OCI-LY7 (cell line): ENCODE measurements around the gene TEKTIP1. TPM values are rescaled to one million over a fixed set of nuclear protein-coding genes. Genes with fewer than 3 reads are reported as not detected.

Experiments used
- BruUV-seq: library from RNA; stranded (reverse); fragments of 400-500 nt; replicated peaks from 2 replicates; lab custom pipeline; 2021; lab: Mats Ljungman, UMichigan
- CTCF ChIA-PET: fragments of 300-600 bp; sonication (Branson Sonifier 250); formaldehyde crosslinking; loops from one replicate; lab custom pipeline; 2022; ENCODE audit warnings: antibody characterized with exemption; ENCODE audit not compliant: unreplicated experiment; lab: Charles Lee
- POLR2A ChIA-PET: fragments of 300-600 bp; sonication (Branson Sonifier 250); formaldehyde crosslinking; loops from one replicate; lab custom pipeline; 2022; ENCODE audit warnings: antibody characterized with exemption; lab: Charles Lee
- DNase-seq: peaks from one replicate; pipeline ENCODE4 v3.0.0-alpha.2; 2015; ENCODE audit warnings: low spot score
- H2AFZ ChIP-seq: fragments of 200-600 bp; sonication (generic), shearing (Covaris generic); 2 replicates; pipeline ENCODE4 v1.6.1; 2014; ENCODE audit warnings: mild to moderate bottlenecking, antibody characterized with exemption, low read length, moderate library complexity
- H3K27ac ChIP-seq: fragments of 200-600 bp; sonication (generic); 2 replicates; pipeline ENCODE4 v1.5.1; 2014; ENCODE audit warnings: mixed run types, low read depth, mild to moderate bottlenecking, moderate library complexity, low read length, inconsistent platforms; ENCODE audit not compliant: poor library complexity, severe bottlenecking
- H3K36me3 ChIP-seq: fragments of 200-600 bp; sonication (generic); 2 replicates; pipeline ENCODE4 v1.6.1; 2014; ENCODE audit warnings: mild to moderate bottlenecking, antibody characterized with exemption, low read length, moderate library complexity, mixed read lengths; ENCODE audit not compliant: insufficient read depth
- H3K4me1 ChIP-seq: fragments of 200-600 bp; sonication (generic); 2 replicates; pipeline ENCODE4 v1.5.1; 2014; ENCODE audit warnings: mild to moderate bottlenecking, low read length; ENCODE audit not compliant: insufficient read depth, poor library complexity, severe bottlenecking
- H3K4me2 ChIP-seq: fragments of 200-600 bp; sonication (generic); 2 replicates; pipeline ENCODE4 v1.6.1; 2014; ENCODE audit warnings: mild to moderate bottlenecking, low read length
- H3K4me3 ChIP-seq: fragments of 200-600 bp; sonication (generic); 2 replicates; pipeline ENCODE4 v1.5.1; 2014; ENCODE audit warnings: mild to moderate bottlenecking, low read depth, low read length; ENCODE audit not compliant: poor library complexity, severe bottlenecking
- H3K79me2 ChIP-seq: fragments of 200-600 bp; sonication (generic); 2 replicates; pipeline ENCODE4 v1.6.1; 2016; ENCODE audit warnings: low read depth, mild to moderate bottlenecking, low read length, moderate library complexity, mixed read lengths; ENCODE audit not compliant: insufficient read depth
- H3K9me2 ChIP-seq: fragments of 200-600 bp; sonication (generic); 2 replicates; pipeline ENCODE4 v1.6.1; 2016; ENCODE audit warnings: mild to moderate bottlenecking, low read length, mixed read lengths; ENCODE audit not compliant: insufficient read depth
- H3K9me3 ChIP-seq: fragments of 200-600 bp; sonication (generic); 2 replicates; pipeline ENCODE4 v1.6.1; 2014; ENCODE audit warnings: mild to moderate bottlenecking, mixed run types, low read length, mixed read lengths
- H4K20me1 ChIP-seq: fragments of 200-600 bp; sonication (generic); 2 replicates; pipeline ENCODE4 v1.6.1; 2014; ENCODE audit warnings: mild to moderate bottlenecking, antibody characterized with exemption, low read length, moderate library complexity, mixed read lengths; ENCODE audit not compliant: insufficient read depth
- EZH2phosphoT487 ChIP-seq: fragments of 200-600 bp; sonication (generic); IDR thresholded peaks from 2 replicates; pipeline ENCODE4 v1.6.1; 2018; ENCODE audit warnings: low read depth, borderline replicate concordance, mild to moderate bottlenecking, mixed run types, antibody characterized with exemption, low read length, moderate library complexity, mixed read lengths
- intact Hi-C: fragments of 100-400 bp; cut with micrococcal nuclease; formaldehyde crosslinking; loops from one replicate; pipeline ENCODE4 v1.10.0; 2022; ENCODE audit not compliant: unreplicated experiment
- total RNA-seq, 2 experiments: library from RNA; depleted of rRNA in 1 of 2; stranded (reverse); fragments of >200 nt in 1 of 2; shearing (Covaris generic) in 1 of 2; gene quantifications; 2 replicates each; pipeline ENCODE4 v1.2.3, GENCODE V29; 2014 to 2022
- TF ChIP-seq, protein P1 (sequence below): fragments of 200-600 bp; sonication (generic); conservative IDR thresholded peaks from 2 replicates; pipeline ENCODE4 v1.5.1; 2014; ENCODE audit warnings: mild to moderate bottlenecking, antibody characterized with exemption, low read length, moderate library complexity, mixed read lengths

The TEKTIP1 gene
- total RNA-seq, 2 experiments from 2014 or later: 0.44 to 7.0 TPM

GRCh38 chr19:3550947-3551791 lies 12.2 kb downstream of the TEKTIP1 start:
- no peaks in the 10 kb centered on the region for H3K9me3 ChIP-seq
- no peaks in the 10 kb centered on the region for H3K9me2 ChIP-seq
- no peaks in the 10 kb centered on the region for H4K20me1 ChIP-seq
- H3K36me3 ChIP-seq: peaks cover 24% of the 10 kb centered on the region
- no peak for DNase-seq
- BruUV-seq: no TSS peak
- no peak overlapping the region for H3K27ac ChIP-seq
- intact Hi-C loops: no loop called here
- no peak overlapping the region for H3K4me3 ChIP-seq
- CTCF ChIA-PET: interaction anchor here (0.5 kb wide), 1 partner anchor 14 kb away, joined by 3 read pairs; no protein-coding TSS in a partner anchor
- POLR2A ChIA-PET: no interaction called here
- no peak for TF ChIP-seq EZH2phosphoT487
- TF ChIP-seq, protein P1, sequence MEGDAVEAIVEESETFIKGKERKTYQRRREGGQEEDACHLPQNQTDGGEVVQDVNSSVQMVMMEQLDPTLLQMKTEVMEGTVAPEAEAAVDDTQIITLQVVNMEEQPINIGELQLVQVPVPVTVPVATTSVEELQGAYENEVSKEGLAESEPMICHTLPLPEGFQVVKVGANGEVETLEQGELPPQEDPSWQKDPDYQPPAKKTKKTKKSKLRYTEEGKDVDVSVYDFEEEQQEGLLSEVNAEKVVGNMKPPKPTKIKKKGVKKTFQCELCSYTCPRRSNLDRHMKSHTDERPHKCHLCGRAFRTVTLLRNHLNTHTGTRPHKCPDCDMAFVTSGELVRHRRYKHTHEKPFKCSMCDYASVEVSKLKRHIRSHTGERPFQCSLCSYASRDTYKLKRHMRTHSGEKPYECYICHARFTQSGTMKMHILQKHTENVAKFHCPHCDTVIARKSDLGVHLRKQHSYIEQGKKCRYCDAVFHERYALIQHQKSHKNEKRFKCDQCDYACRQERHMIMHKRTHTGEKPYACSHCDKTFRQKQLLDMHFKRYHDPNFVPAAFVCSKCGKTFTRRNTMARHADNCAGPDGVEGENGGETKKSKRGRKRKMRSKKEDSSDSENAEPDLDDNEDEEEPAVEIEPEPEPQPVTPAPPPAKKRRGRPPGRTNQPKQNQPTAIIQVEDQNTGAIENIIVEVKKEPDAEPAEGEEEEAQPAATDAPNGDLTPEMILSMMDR: no peak
- no peak overlapping the region for H3K4me2 ChIP-seq
- no peak overlapping the region for H2AFZ ChIP-seq
- peaks cover 37% of the 10 kb centered on the region for H3K4me1 ChIP-seq
- peaks cover 33% of the 10 kb centered on the region; the same call in 1 of the 2 replicates for H3K79me2 ChIP-seq

GRCh38 chr19:3551792-3552095 lies 12.8 kb downstream of the TEKTIP1 start:
- intact Hi-C loops: no loop called here
- Histone ChIP-seq H3K4me2 (no peak overlapping the region), H3K36me3 (peaks cover 24% of the 10 kb centered on the region), H3K4me3 (no peak overlapping the region), H3K9me3 (no peaks in the 10 kb centered on the region), H3K9me2 (no peaks in the 10 kb centered on the region), H2AFZ (no peak overlapping the region), H3K4me1 (peaks cover 42% of the 10 kb centered on the region), H3K79me2 (peaks cover 39% of the 10 kb centered on the region; the same call in 1 of the 2 replicates), H3K27ac (no peak overlapping the region), H4K20me1 (0 out of 2 replicates have a peak, but pooled peaks cover 4% of the 10 kb centered on the region)
- no peak for TF ChIP-seq EZH2phosphoT487
- TF ChIP-seq, protein P1: no peak
- BruUV-seq: no TSS peak
- no peak for DNase-seq
- ChIA-PET CTCF (no interaction called here), POLR2A (no interaction called here)
